Smooth muscle cell of the brain vasculature (primary cell): ENCODE results near the gene RRN3.
"Not testable (repeated sequence)": the region's sequence is repeated elsewhere in the genome, so short reads cannot be mapped to it uniquely, and the experiment has no call there.

Source experiments
- DNase-seq: peaks from one replicate; pipeline ENCODE4 v3.0.0-alpha.2; 2012; ENCODE audit warnings: low read depth, low spot score

Gene RRN3

GRCh38 chr16:15100372-15100987 is 6.4 kb upstream of the RRN3 start:
- not testable (repeated sequence) for DNase-seq

GRCh38 chr16:15099366-15099909 is 5.4 kb upstream of the RRN3 start:
- not testable (repeated sequence) for DNase-seq

- not testable (repeated sequence) for DNase-seq
These were observed 2.5 kb upstream of the RRN3 start for GRCh38 chr16:15096583-15096972.

GRCh38 chr16:15093571-15093954 is 509 bp downstream of the RRN3 start:
- not testable (repeated sequence) for DNase-seq

GRCh38 chr16:15090663-15091269 is 3.3 kb downstream of the RRN3 start:
- DNase-seq = not testable (repeated sequence)

GRCh38 chr16:15082788-15083187 is 11.3 kb downstream of the RRN3 start:
- not testable (repeated sequence) for DNase-seq

GRCh38 chr16:15080883-15081282 is 13.2 kb downstream of the RRN3 start:
- DNase-seq = not testable (repeated sequence)

- DNase-seq = not testable (repeated sequence)
These were observed 17.9 kb downstream of the RRN3 start for GRCh38 chr16:15076161-15076560.

GRCh38 chr16:15073101-15073500 is 21.0 kb downstream of the RRN3 start:
- no peak for DNase-seq

GRCh38 chr16:15071916-15072769 is 21.9 kb downstream of the RRN3 start:
- not testable (repeated sequence) for DNase-seq

- DNase-seq = not testable (repeated sequence)
These were observed 23.1 kb downstream of the RRN3 start for GRCh38 chr16:15071013-15071412.

GRCh38 chr16:15066690-15067089 is 27.4 kb downstream of the RRN3 start:
- DNase-seq = not testable (repeated sequence)

GRCh38 chr16:15065961-15066360 is 28.1 kb downstream of the RRN3 start:
- DNase-seq = not testable (repeated sequence)

GRCh38 chr16:15062085-15062810 is 31.8 kb downstream of the RRN3 start:
- not testable (repeated sequence) for DNase-seq

- no peak for DNase-seq
These were observed 34.7 kb downstream of the RRN3 start for GRCh38 chr16:15059324-15059723.

GRCh38 chr16:15057681-15058417 is 36.2 kb downstream of the RRN3 start:
- no peak for DNase-seq

GRCh38 chr16:15055141-15056053 is 38.7 kb downstream of the RRN3 start:
- DNase-seq = no peak

GRCh38 chr16:15054357-15055140 is 39.5 kb downstream of the RRN3 start:
- DNase-seq = no peak

- DNase-seq = no peak
These were observed 40.2 kb downstream of the RRN3 start for GRCh38 chr16:15053904-15054303.
